Esophagus (tissue), 2 donors: ENCODE measurements around the gene RHBDF2. TPM values are rescaled to one million over a fixed set of nuclear protein-coding genes. Genes with fewer than 3 reads are reported as not detected.

Source experiments
- H3K27ac ChIP-seq, 2 donors: one replicate each; pipeline ENCODE4 v1.5.1; 2013; ENCODE audit warnings: low read depth in 2 of 2, mild to moderate bottlenecking in 2 of 2, inconsistent platforms in 1 of 2, low read length in 1 of 2, moderate library complexity in 1 of 2
- H3K27me3 ChIP-seq, 2 donors: one replicate each; pipeline ENCODE4 v1.6.1; 2013; ENCODE audit warnings: low read length in 2 of 2, control low read depth in 1 of 2, mild to moderate bottlenecking in 1 of 2; ENCODE audit not compliant: insufficient read depth in 2 of 2, control insufficient read depth in 1 of 2
- H3K36me3 ChIP-seq, 2 donors: one replicate each; pipeline ENCODE4 v1.6.1; 2013; ENCODE audit warnings: low read length in 1 of 2; ENCODE audit not compliant: control insufficient read depth in 2 of 2, insufficient read depth in 2 of 2
- H3K4me1 ChIP-seq, 2 donors: one replicate each; pipeline ENCODE4 v1.6.1; 2013; ENCODE audit warnings: low read length in 1 of 2; ENCODE audit not compliant: control insufficient read depth in 2 of 2, insufficient read depth in 2 of 2
- H3K4me3 ChIP-seq, 2 donors: one replicate each; pipeline ENCODE4 v1.5.1; 2013; ENCODE audit warnings: low read length in 2 of 2, mild to moderate bottlenecking in 2 of 2, low read depth in 1 of 2, moderate library complexity in 1 of 2
- H3K9me3 ChIP-seq, 2 donors: one replicate each; pipeline ENCODE4 v1.6.1; 2013; ENCODE audit warnings: mild to moderate bottlenecking in 2 of 2, low read depth in 1 of 2, low read length in 1 of 2, moderate library complexity in 1 of 2; ENCODE audit not compliant: control insufficient read depth in 2 of 2, insufficient read depth in 1 of 2
- WGBS, 2 donors: extraction: QIAGEN DNeasy Blood & Tissue Kit; methylation state at CpG; one replicate each; pipeline ENCODE4 v1.1.7; 2013; 5-methylcytosine and 5-hydroxymethylcytosine counted together
- polyA plus RNA-seq, 2 donors: library from polyadenylated mRNA; stranded (reverse); fragments of 200-250 nt; gene quantifications; one replicate each; pipeline ENCODE4 v1.2.3, GENCODE V29; 2013
- donor health status: healthy with polysubstance abuse.
- donor health status: Bipolar disorder and iron deficiency.

RHBDF2 gene
- polyA plus RNA-seq, 2 donors = 19.4 to 27.3 TPM

DNA sequence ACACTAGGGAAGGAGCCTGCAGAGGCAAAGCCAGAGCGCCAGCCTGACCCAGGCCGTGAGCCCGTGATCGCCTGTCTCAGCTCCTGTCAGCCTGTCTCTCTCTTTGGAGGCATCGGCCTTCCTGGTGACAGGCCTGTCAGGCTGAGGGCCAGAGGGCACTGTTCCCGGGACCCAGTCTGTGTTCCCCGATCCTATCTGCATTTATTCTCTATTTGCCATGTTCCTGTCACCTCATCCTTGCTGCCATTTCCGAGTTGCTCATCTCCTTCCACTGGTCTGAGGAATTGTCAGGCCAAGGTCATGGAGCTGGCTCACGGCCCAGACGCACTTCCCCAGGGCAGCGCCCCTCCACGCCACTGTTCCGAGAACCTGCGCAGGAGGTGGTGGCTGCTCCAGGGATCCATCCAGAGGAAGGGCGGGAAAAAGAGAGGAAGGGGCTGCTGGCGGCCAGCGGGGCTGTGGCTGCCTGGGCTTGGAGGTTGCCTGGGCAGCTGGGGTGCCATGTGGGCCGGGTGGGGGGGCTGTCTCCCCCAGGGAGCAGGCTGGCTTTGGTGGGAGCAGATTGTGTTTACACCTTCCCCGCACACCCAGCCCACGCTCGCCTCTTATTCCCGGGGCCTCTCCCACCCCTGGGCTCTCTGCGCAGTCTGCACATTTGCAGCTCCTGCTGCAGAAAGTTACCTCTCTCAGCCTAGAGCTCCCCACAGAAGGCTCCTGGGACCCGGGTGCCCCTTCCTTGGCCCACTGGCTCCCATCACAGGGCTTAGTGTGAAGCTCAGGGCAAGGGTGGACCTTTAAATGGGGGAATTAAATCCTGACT lies 43.5 kb upstream of the RHBDF2 start:
- Histone ChIP-seq H3K9me3 (no peaks in the 10 kb centered on the region), H3K27ac (peak overlapping the region in 1 of 2 donors; percentile 51), H3K4me1 (peaks cover 13 to 16% of the 10 kb centered on the region in 2 donors), H3K36me3 (no peaks in the 10 kb centered on the region), H3K27me3 (no peaks in the 10 kb centered on the region), H3K4me3 (no peak overlapping the region)
- WGBS, 2 donors = 62 to 73% methylated on average over 23 to 24 of the region's 24 CpGs

DNA sequence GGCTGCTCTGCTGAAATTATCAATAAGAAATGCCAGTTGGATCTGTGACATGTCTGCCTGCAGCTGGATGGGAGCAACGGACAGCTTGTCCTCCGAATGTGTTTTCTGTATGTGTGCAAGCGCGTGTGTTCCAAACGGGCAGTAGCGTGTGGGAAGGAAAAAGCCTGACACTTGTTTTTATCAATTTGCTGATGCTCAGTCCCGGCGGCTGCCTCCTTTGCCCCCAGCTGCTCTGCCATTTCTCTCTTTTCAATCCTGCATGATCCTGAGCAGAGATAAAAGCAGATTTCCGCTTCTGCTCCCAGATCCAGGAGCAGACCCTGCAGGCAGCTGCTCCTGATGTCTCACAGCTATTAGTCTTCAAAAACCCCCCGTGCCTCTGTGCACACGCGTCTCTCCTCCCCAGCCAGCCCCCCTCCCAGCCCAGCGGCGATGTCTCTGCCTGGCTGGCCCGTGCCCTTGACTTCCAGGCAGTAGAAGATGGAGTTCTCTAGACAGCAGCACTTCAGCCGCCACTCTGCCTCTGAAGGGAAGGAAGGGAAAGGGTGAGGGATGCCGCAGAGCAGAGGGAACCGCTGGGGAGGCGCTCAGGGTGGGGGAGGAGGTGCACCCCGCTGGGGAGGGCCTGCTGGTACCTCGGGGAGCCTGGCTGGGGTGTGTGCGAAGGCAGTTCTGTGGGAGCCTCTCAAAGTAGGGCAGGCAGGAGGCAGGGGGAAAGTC lies 42.8 kb upstream of the RHBDF2 start:
- Histone ChIP-seq H3K27ac (peak overlapping the region in 1 of 2 donors; percentile 51), H3K27me3 (no peaks in the 10 kb centered on the region)

DNA sequence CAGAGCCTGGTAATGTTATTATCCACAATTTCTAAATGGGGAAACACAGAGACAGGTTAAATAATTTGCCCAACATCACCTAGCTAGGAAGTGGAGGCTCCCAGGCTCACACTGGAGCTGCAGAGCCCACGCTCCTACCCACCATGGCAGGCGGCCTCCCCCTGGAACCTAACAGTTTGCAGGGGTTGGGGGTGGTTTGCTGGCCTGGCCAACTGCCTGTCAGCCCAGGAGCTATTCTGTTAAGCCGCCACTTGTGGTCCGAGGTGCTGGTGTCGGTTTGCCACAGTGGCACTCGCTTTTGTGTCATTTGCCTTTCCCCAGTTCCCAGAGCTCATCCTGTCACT lies 42.2 kb upstream of the RHBDF2 start:
- Histone ChIP-seq H3K36me3 (no peaks in the 10 kb centered on the region), H3K27ac (no peak overlapping the region), H3K9me3 (no peaks in the 10 kb centered on the region), H3K4me3 (no peak overlapping the region), H3K27me3 (no peaks in the 10 kb centered on the region), H3K4me1 (peaks cover 14 to 16% of the 10 kb centered on the region in 2 donors)
- 86 to 89% methylated on average over 6 of the region's 6 CpGs for WGBS, 2 donors

More for the DNA sequence above, 42.8 kb upstream of the RHBDF2 start:
- H3K9me3 ChIP-seq = no peaks in the 10 kb centered on the region
- no peak overlapping the region for H3K4me3 ChIP-seq
- H3K36me3 ChIP-seq = no peaks in the 10 kb centered on the region
- WGBS, 2 donors = 58 to 62% methylated on average over 22 of the region's 22 CpGs
- peaks cover 14 to 16% of the 10 kb centered on the region in 2 donors for H3K4me1 ChIP-seq

DNA sequence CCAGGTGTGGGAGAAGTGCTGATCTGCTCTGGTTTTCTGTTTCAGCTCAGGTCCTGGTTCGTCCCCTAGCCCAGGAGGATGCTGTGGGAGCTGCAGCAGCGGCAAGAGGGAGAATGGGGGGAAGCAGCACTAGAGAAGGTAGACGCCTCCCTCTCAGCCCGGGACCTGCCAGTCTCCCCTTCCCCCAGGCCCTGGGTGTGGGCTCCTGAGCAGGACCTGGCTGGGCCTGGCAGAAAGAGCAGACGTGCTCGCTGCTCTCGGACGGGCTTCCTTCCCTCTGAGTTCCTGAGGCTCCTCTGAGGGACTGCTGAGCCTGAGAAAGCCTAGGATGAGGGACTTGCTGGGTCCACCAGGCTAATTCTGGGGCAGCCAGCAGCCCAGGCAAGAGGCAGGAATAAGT lies 41.8 kb upstream of the RHBDF2 start:
- H3K27ac ChIP-seq = no peak overlapping the region
- no peak overlapping the region for H3K4me3 ChIP-seq
- no peaks in the 10 kb centered on the region for H3K9me3 ChIP-seq
- peaks cover 14 to 16% of the 10 kb centered on the region in 2 donors for H3K4me1 ChIP-seq
- no peaks in the 10 kb centered on the region for H3K27me3 ChIP-seq
- no peaks in the 10 kb centered on the region for H3K36me3 ChIP-seq
- WGBS, 2 donors = 69 to 76% methylated on average over 8 of the region's 8 CpGs

DNA sequence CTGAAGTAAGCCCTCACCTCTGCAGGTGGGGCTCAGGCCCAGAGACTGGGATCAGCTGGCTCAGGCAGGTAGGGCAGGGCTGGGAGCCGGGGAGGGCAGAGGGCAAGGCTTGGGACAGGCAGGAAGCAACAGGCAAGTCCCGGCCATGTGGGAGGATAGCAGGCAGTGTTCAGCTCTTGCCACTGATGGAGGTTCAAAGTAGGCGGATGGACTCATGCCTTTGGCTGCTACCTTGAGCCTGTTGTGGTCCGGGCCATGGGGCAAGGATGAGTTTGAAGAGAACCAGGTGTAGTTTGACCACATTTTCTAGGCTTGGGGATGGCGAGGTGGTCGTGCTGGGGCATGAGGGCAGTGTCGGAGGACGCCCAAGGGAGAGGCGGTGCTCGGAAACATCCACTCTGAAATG lies 41.3 kb upstream of the RHBDF2 start:
- H3K27me3 ChIP-seq = no peaks in the 10 kb centered on the region
- H3K4me1 ChIP-seq = peaks cover 14 to 16% of the 10 kb centered on the region in 2 donors
- no peak overlapping the region for H3K27ac ChIP-seq
- H3K4me3 ChIP-seq = no peak overlapping the region
- no peaks in the 10 kb centered on the region for H3K36me3 ChIP-seq
- no peaks in the 10 kb centered on the region for H3K9me3 ChIP-seq
- 74 to 78% methylated on average over 10 of the region's 10 CpGs for WGBS, 2 donors

DNA sequence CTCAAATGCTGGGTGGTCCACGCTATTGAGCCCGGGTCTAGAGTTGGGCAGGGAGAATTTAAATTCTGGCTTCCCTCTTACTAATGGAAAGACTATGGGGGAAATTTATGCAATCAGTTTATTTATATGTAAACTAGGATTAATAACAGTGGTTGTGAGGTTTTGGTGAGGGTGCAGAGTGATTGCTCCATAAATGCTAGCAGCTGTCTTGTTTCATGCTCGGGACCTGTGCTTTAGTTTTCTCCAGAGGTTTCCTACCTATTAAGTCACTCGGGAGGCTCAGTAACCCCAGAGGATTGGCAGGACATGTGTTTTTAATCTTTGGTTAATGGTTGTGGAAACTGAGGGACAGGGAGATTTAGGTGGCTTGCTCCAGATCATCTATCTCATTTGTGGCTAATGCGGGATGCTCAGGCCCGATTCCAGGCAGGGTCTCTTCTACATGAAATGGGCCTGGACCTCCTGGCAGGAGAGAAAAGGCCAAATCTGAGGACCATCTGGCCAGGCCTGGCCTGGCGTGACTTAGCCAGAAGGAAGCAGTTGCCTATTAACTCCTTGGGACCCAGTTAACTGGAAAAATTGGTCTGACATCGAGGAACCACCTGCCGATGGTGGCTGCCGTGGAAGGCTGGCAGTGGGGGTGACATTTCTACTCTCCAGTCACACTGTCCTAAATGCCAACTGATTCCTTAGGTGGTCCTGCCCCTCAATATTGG lies 40.7 kb upstream of the RHBDF2 start:
- peaks cover 13 to 14% of the 10 kb centered on the region in 2 donors for H3K4me1 ChIP-seq
- 84 to 87% methylated on average over 10 of the region's 10 CpGs for whole genome bisulfite sequencing, 2 donors

DNA sequence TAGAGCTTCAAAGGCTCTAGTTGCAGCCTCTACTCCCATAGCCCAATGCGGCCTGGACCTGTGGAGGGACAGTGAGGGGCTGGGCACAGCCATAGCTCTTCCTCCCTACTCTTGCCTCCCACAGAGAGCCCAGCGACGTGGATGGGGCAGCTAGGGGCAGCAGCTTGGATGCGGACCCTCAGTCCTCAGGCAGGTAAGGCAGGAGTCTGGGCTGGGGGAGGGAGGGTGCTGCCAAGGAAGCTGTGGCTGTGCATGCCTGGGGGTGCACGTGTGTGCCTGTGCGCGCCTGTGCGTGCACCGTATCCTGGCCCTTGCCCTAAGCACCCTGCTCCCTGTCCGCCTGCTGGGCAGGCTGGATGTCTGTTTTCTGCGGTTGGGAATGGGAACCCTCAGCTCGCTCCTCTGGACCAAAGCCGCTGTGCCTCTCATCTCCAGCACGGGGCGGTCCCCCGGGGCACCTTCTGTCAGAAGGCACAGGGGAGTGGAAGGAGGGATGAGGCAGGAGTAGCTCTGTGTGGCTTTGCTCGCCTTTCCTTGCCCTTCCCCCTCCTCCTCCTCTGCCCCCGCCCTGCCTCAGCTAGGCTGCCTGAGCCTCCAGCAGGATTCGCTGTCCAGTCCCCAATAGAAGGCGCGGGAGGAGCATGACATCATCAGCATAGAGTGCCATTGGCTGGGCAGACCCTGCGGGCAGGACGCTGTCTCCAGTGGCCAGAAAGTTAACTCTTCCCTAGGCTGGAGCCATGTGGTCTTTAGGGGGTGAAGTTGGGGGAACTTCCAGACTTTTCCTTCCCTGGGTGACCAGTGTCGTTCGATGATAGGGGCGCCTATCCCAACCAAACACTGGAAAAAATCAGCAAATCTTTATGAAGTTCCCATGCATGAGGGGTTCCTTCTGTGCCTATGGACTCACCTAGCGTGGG lies 39.4 kb upstream of the RHBDF2 start:
- no peaks in the 10 kb centered on the region for H3K27me3 ChIP-seq
- H3K27ac ChIP-seq = peak overlapping the region; percentile 29 to 50
- WGBS, 2 donors = 11 to 15% methylated on average over 25 to 27 of the region's 27 CpGs

More for the DNA sequence above, 40.7 kb upstream of the RHBDF2 start:
- Histone ChIP-seq H3K27me3 (no peaks in the 10 kb centered on the region), H3K27ac (peak overlapping the region in 1 of 2 donors; percentile 45), H3K9me3 (no peaks in the 10 kb centered on the region), H3K4me3 (no peak overlapping the region), H3K36me3 (no peaks in the 10 kb centered on the region)

DNA sequence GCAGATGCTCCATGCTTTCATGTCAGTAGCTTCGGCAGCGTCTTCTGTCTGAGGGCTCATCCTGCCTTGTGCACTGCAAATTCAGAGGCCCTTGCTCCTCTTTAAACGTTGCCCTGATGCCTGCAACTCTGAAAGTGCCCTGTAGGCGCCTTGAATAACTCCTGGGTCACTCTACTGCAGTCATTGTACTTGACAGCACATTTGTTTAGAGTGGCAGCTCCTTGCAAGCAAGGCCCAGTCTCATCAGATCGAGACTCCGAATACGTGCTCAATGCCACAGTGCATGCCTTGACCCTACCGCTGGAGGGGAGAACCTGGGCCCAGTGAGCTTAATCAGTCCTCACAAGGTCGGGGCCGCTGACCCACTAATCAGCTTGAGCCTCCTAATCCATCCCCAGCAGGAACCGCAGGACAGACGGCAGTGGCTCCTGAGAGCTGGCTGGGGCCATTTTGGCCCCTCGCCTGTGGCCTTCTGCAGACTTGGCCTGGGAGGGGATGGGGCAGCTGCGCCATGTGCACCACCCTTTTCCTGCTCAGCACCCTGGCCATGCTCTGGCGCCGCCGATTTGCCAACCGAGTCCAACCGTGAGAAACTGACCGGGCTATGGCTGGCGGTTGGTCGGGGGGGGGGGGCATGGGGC lies 38.5 kb upstream of the RHBDF2 start, which contains the start of gene PRCD:
Gene PRCD (plus strand): TSS at position 414 of the 641 bp plus-strand sequence. CDS start 98 bp downstream, at position 512.
- H3K27ac ChIP-seq = peak within 1 kb of the TSS; percentile 29 to 50
- H3K9me3 ChIP-seq = no peaks in the 10 kb centered on the region
- peak within 1 kb of the TSS in 1 of 2 donors; percentile 18 for H3K4me3 ChIP-seq
- H3K4me1 ChIP-seq = peaks cover 4 to 15% of the 10 kb centered on the region in 2 donors
- peaks cover 0 to 2% of the 10 kb centered on the region in 2 donors for H3K36me3 ChIP-seq
- no peaks in the 10 kb centered on the region for H3K27me3 ChIP-seq
- 75 to 81% methylated on average over 21 to 22 of the region's 22 CpGs for WGBS, 2 donors

More for the DNA sequence above, 39.4 kb upstream of the RHBDF2 start:
- Histone ChIP-seq H3K36me3 (peaks cover 0 to 2% of the 10 kb centered on the region in 2 donors), H3K4me1 (peaks cover 4 to 14% of the 10 kb centered on the region in 2 donors), H3K9me3 (no peaks in the 10 kb centered on the region), H3K4me3 (peak overlapping the region in 1 of 2 donors; percentile 18)
